ENCODE results near the gene RAB22A.
"Not testable (repeated sequence)": the region's sequence is repeated elsewhere in the genome, so short reads cannot be mapped to it uniquely, and the experiment has no call there.

Gene RAB22A

DNA sequence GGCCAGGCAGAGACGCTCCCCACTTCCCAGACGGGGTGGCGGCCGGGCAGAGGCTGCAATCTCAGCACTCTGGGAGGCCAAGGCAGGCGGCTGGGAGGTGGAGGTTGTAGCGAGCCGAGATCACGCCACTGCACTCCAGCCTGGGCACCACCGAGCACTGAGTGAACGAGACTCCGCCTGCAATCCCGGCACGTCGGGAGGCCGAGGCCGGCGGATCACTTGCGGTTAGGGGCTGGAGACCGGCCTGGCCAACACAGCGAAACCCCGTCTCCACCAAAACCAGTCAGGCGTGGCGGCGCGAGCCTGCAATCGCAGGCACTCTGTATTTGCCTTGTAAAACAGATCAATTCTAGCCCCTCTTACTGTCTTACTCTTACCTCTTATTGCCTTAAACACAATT, 105.3 kb downstream of the RAB22A start:
- DNase-seq (ENCODE audit: low spot score): not testable (repeated sequence)

DNA sequence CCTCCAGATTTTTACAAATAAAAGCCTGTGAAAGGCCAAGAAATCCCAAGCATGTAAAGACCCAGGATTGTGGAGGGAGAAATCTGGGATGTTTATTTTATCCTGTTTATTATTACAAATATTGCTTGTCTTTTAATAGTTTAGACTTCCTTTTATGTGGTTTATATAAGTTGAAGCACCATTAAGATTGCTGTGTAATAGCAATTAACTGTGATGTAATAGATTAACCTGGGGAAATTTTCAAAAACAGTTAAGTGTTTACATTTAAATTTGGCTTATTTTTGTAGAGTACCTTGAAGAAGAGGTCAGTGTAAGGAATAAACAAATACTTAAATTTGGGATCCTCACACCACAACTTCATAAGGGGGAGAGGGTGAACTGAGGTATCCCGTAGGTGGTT, 106.5 kb downstream of the RAB22A start:
- no peak for DNase-seq (ENCODE audit: low spot score)

DNA sequence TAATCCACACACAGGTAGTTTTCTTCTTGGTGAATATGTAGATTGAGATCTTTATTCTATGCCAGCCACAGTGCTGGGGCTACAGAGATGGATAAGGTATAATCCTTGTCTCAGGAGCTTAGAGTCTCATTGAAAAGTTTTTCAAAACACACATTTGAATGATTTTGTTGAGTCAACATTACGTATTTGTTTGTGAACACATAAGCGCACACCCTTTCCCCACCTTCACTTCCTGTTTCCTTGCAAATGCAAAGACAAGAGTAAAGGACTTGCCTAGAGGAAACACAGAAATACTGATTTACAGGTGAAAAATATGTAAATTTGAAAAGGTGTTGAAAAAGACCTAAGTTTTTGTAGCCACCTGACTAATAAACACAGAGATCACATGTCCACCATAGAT, 107.3 kb downstream of the RAB22A start:
- DNase-seq (ENCODE audit: low spot score): no peak
